ENCODE results near the gene ABCB9.
A peak's percentile ranks its signal among the peaks of the same experiment; 100 is the strongest.

ABCB9 gene

GRCh38 chr12:122980183-122981035, 14.1 kb upstream of the ABCB9 start, which contains the start of gene ARL6IP4:
Gene ARL6IP4 (plus strand): TSS chr12:122980681. CDS start chr12:122981140, 459 bp downstream.
- DNase-seq: peak; percentile 72

GRCh38 chr12:122979908-122980182, 13.6 kb upstream of the ABCB9 start:
- peak; percentile 17 for DNase-seq

DNA sequence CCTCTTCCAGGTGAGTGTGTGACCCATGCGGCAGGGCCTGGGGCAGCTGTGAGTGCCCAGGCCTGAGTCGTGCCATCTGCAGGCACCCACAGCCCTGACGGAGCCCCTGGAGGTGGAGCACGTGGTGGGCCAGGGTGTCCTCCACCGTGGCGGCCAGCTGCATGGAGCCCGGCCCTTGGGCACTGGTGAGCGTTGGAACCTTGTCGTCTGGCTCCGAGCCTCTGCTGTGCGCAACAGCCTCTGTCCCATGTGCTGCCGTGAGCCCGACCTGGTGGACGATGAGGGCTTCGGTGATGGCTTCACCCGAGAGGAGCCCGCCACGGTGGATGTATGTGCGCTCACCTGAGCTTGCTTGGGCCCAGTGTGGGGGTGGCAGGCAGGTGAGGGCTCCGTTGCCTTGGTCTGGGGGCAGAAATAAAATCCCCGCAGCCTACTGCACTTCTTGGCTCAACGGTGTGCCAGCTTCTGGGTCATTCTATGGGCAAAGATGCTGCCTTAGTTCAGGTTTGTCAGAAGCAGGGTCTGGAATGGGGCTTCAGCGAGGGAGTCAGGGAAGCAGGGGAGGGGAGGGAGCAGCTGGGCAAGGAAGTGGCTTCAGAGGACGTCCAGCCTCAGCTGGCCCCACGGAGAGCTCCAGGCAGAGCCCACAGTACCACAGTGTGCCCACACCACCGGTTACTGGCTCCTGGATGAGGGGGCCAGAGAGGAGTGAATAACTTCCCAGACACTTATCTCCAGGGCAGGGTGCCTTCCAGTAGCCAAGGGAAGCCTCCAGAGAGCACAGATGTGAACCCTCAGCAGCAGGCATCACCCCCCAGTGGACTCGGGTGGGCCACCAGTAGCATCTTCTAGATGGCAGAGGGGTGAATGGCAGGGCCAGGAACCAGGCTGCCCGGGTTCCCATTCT, 13.0 kb upstream of the ABCB9 start:
- no peak for DNase-seq

- no peak for DNase-seq
Measured at GRCh38 chr12:122978507-122978955, 12.3 kb upstream of the ABCB9 start.

GRCh38 chr12:122977655-122978392, 11.6 kb upstream of the ABCB9 start:
- DNase-seq: no peak

DNA sequence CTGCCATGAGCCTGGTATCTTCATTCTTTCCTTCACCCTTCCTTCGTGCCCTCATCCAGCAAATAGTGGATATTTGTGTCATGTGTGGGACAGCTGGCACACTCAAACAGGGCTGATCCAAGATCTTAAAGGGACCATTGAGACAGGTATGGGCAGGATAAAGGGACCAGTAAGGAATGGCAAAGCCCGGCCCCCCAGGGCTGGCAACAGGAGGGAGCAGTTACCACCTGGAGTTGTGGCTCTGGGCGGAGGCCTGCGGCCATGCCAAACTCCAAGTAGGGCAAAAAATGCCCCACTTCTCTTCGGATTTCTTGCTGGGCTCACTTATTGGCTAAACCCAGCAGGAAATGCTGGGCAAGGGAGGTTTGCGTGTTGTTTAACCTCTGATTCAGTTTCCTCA, 10.9 kb upstream of the ABCB9 start:
- no peak for DNase-seq

DNA sequence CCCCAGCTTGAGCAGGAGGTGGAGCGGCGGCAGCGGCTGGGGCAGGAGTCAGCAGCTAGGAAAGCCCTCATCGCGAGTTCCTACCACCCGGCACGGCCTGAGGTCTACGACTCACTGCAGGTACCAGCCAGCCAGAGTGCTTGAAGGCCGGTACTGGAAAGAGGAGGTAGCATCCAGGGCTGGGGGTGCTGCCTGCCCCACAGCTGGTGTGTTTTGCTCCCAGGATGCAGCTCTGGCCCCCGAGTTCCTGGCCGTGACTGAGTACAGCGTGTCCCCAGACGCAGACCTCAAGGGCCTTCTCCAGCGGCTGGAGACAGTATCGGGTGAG, 10.3 kb upstream of the ABCB9 start:
- DNase-seq: no peak

DNA sequence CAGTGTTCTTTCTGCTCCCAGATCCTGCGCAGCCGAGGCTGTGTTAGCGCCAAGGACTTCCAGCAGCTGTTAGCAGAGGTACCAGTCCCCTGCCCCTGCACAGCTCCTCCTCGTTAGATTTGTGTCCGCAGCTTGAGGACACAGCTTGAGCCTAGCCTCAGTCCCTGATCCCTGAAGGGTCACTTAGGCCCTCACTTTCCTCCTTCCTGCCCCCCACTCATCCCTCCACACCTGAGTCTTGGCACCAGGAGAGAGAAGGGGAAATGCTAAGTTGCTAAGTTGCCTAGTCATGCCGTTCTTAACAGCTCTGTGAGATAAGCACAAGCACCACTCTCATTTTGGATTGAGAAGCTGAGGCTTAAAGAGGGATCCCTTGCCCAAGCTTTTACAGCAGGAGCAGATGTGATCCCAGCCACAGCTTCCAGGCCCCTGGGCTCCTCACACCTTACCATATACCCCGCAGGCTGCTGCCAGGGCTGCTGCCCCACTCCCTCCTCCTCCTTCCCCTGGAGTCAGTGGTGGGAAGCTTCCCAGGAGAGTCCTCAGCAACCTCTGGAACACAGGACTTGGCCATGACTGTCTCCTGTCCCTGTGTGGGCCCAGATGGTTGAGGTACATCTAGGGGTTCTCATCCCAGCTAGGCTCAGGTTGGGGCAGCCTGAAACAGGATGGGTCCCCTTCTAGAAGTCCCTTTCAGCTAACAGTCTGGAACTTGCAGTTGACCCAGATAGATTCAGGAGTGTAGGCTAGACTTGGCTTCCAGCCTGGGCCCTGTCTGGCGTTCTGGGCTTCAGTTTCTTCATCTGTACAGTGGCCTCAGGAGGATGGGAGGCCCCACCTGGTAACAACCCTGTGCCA, 9.8 kb upstream of the ABCB9 start:
- no peak for DNase-seq

- peak; percentile 94 for DNase-seq
Measured at GRCh38 chr12:122974892-122975789, 8.9 kb upstream of the ABCB9 start, which contains the start of gene OGFOD2. Gene OGFOD2 (plus strand): TSS chr12:122975244. CDS start chr12:122975252, 8 bp downstream.

- peak; percentile 99 for DNase-seq
Measured at GRCh38 chr12:122974274-122974891, 8.1 kb upstream of the ABCB9 start.

DNA sequence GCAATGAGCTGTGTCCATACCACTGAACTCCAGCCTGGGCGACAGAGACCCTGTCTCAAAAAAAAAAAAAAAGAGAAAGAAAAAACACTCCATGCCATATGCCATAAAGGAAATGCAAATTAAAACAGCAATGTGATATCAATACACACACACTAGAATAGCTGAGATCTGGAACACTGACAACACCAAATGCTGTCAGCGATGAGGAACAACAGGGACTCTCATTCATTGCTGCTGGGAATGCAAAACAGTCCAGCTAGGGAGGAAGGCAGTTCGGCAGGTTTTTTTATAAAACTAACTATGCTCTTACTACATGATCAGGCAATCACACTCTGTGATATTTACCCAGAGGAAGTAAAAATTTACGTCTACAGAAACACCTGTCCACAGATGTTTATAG, 3.4 kb upstream of the ABCB9 start:
- no peak for DNase-seq

GRCh38 chr12:122968104-122968503, 1.8 kb upstream of the ABCB9 start:
- DNase-seq: no peak

DNA sequence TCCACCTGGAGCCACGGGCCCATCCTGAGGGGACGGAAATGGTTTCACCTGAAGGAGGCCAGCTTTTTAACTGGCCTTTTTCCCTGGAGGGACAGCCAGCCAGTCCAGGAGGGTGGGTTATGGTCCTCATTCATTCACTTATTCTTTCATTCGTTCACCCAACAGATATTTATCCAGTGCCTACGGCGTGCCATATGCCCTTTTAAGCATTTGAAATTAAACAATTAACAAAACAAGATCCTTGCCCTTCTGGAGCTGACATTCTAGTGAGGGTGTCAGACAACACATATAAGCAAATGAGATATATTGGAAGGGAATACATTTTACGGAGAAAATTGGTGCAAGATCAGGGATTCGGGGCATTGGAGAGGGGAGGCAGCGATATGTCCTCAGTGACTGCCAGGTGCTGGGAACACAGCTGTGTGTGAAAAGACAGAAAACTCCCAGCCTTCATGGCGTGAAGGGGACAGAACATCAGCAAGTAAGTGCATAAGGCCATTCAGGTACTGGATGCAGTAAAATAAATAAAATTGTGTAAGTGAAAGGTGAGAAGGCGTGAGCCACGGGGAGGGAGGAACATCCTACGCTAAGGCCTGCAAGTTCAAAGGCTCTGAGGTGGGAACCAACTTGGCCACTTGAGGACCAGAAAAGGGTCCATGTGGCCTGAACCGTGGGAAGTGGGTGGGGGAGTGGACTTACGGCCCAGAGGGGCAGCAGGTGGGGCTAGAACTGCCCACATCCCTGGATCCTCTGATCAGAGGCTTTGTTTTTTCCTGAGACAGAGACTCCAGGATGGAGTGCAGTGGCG, 684 bp upstream of the ABCB9 start:
- no peak for DNase-seq

DNA sequence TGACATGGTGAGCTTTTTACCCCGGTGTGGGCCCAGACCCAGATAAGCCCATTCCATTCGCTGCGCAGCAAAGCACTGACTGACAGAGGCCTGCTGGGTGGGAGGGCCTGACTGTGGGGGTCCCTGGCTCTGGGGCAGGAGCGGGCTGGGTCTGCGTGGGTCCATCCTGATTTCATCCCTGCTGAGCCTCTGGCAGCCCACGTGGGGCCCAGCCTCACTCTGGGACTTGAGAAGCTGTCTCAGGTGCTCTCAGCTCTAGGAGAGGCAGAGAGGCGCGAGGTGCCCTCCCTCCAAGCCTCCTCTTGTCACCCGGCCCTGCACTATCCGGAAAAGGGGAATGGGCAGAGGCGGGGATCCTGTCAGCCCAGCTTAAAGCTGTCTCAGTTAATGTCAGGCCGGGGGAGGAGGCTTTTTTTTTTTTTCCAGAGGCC, 927 bp downstream of the ABCB9 start:
- no peak for DNase-seq

DNA sequence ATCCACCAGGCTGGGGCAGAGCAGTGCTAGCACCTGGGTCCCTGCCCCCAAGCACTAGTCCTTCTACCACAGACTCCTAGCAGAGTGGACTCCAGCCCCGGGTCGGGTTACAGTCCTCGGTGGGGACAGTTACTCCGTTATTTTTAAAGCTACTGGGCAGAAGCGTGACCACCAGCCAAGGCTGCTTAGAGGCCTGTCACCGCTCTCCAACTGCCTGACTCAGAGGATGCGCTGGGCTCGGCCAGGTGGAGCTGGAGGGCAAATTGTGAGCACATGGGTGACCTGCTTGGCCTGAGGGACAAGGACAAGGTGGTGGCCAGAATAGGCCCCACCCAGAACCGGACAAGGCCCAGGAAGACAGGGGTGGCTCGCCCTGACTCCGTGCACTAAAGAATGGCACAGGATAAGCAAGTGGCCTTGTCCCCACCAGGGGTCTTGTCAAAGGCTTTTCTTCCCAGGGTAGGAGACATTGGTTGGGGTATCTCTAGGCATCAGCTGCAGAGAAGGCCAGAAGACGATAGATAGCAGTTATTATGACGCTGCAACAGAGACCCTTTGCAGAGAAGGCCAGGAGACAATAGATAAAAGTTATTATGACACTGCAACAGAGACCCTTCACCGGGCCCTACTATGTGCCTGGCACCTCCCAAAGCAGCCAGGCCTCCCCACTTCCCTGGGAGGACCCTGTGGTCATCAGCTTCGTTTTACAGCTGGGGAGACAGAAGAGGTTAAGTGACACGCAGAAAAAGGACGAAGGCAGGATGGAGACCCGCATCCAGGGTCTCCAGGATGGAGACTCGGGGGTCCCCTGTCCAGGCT, 1.6 kb downstream of the ABCB9 start:
- no peak for DNase-seq

DNA sequence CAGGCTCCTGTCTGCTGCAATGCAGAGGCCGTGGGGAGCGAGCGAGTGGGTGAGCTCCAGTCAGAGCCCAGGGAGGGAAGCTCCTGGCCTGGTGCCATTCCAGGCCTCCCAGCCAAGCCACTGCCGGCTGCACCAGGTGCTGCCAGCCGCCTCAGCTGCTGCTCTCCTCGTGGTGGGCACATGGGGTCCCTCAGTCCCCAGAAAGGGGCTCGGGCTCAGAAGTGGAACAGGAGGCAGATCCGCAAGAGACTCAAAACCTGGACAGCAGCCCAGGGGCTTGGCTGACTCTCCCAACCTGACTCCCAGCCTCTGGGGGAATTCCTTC, 2.4 kb downstream of the ABCB9 start:
- no peak for DNase-seq

DNA sequence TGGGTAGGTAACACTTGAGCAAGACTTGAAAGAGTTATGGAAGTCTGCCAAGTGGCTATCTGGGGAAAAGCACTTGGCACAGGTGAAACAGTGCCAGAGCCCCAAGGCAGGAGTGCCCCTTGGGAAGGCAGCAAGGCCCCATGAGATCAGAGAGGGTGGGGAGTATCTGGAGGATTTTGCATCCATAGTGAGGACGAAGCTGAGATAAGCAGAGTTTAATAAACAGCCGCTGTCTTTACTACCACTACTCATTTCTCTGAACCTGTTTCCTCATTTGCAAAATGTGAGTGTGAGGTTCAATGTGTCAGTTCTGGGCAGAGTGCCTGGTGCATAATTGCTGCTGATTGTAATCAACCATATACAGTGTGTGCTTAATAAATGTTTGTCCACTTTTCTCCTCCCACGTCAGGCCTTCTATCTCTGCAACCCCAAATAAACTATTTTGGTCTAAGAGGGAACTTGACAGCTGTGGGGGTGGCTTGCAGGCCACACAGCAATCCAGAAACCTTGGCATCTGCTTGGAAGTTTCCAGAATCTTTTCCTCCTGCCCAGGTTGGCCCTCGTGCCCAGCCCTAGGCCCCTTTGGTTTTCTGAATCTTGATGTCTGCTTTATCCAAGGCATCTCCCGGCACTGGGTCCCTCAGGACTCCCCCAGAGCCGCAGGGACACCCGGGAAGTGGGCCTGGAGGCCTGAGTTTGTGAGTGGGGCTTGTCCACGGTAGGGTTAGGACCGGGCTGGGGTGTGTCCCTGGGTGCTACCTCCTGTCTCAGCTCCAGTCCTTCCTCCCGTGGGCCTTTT, 4.5 kb downstream of the ABCB9 start:
- DNase-seq: no peak

DNA sequence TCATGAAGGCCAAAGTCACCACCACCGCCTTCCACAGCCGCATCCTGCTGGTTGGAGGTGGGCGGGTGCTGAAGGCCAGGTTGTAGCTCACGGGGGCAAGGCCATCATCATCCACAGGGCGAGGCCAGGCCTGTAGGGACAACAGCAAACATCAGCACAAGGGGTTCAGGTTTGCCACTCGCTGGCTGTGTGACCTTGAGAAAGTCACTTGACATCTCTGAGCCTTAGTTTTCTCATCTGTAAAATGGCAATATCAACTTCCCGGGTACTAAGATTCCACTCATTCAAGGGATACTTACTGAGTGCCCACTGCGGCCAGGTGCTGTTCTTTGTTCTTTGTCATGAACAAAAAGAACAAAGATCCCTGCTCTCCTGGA, 6.1 kb downstream of the ABCB9 start:
- DNase-seq: no peak
